Keratinocyte (primary cell): Measurements from ENCODE around the gene LRRC58. TPM values are rescaled to one million over a fixed set of nuclear protein-coding genes. Genes with fewer than 3 reads are reported as not detected.

Source experiments
- DNase-seq: peaks from one replicate; pipeline ENCODE4 v3.0.0-alpha.2; 2011; ENCODE audit warnings: low read depth, missing footprints, low spot score
- FAIRE-seq: peaks from 2 replicates; lab custom pipeline; 2011; peaks lifted over from hg19 to GRCh38; lab: Jason Lieb, UNC
- H2AFZ ChIP-seq: 2 replicates; pipeline ENCODE4 v1.6.0; 2012; ENCODE audit warnings: low read length, control low read depth, inconsistent platforms; ENCODE audit not compliant: control insufficient read depth
- H3K27ac ChIP-seq: 2 replicates; pipeline ENCODE4 v1.5.1; 2011; ENCODE audit warnings: low read length; ENCODE audit not compliant: control insufficient read depth, insufficient read depth
- H3K27me3 ChIP-seq: 3 replicates; pipeline ENCODE4 v1.6.0; 2011; ENCODE audit warnings: low read length; ENCODE audit not compliant: control insufficient read depth, insufficient read depth; ENCODE audit errors: extremely low read depth
- H3K36me3 ChIP-seq, 2 experiments: 2 replicates in 1 of 2; 3 replicates in 1 of 2; pipeline ENCODE4 v1.5.1; 2011; ENCODE audit warnings: low read length in 2 of 2, mild to moderate bottlenecking in 1 of 2; ENCODE audit not compliant: control insufficient read depth in 2 of 2, insufficient read depth in 2 of 2; ENCODE audit errors: extremely low read depth in 1 of 2
- H3K4me1 ChIP-seq: 3 replicates; pipeline ENCODE4 v1.5.1; 2011; ENCODE audit warnings: low read length; ENCODE audit not compliant: control insufficient read depth, insufficient read depth; ENCODE audit errors: extremely low read depth
- H3K4me2 ChIP-seq: 3 replicates; pipeline ENCODE4 v1.6.0; 2011; ENCODE audit warnings: low read depth, low read length; ENCODE audit not compliant: control insufficient read depth, insufficient read depth; ENCODE audit errors: extremely low read depth
- H3K4me3 ChIP-seq, 3 experiments: fragments of 200-600 bp in 1 of 3; sonication (generic) in 1 of 3; 2 replicates in 2 of 3; 3 replicates in 1 of 3; pipeline ENCODE4 v1.5.1; 2011 to 2016; ENCODE audit warnings: low read length in 3 of 3, mild to moderate bottlenecking in 3 of 3, control low read depth in 2 of 3, inconsistent platforms in 1 of 3, low read depth in 1 of 3, mixed read lengths in 1 of 3, mixed run types in 1 of 3, moderate library complexity in 1 of 3; ENCODE audit not compliant: control insufficient read depth in 2 of 3, insufficient read depth in 2 of 3; ENCODE audit errors: extremely low read depth in 1 of 3
- H3K79me2 ChIP-seq: 2 replicates; pipeline ENCODE4 v1.6.0; 2012; ENCODE audit warnings: low read length; ENCODE audit not compliant: control insufficient read depth, insufficient read depth
- H3K9ac ChIP-seq: 3 replicates; pipeline ENCODE4 v1.6.0; 2011; ENCODE audit warnings: low read length; ENCODE audit not compliant: control insufficient read depth, insufficient read depth; ENCODE audit errors: extremely low read depth
- H3K9me1 ChIP-seq: 3 replicates; pipeline ENCODE4 v1.6.0; 2011; ENCODE audit warnings: low read length; ENCODE audit not compliant: control insufficient read depth, insufficient read depth; ENCODE audit errors: extremely low read depth
- H3K9me3 ChIP-seq: 2 replicates; pipeline ENCODE4 v1.5.1; 2012; ENCODE audit warnings: low read depth, low read length; ENCODE audit not compliant: control insufficient read depth
- H4K20me1 ChIP-seq: 3 replicates; pipeline ENCODE4 v1.6.0; 2011; ENCODE audit warnings: low read length; ENCODE audit not compliant: control insufficient read depth, insufficient read depth; ENCODE audit errors: extremely low read depth
- EZH2 ChIP-seq: IDR thresholded peaks from one replicate; pipeline ENCODE4 v1.6.1; 2012; ENCODE audit warnings: inconsistent platforms, mild to moderate bottlenecking, low read length, moderate library complexity
- dilution Hi-C: fragments of 300-500 bp; cut with MboI; formaldehyde crosslinking; loops from one replicate; pipeline ENCODE4 v1.7.0; 2020; ENCODE audit warnings: low sequenced_read_pairs; ENCODE audit not compliant: extremely low pct_ligation_motif_present
- polyA plus RNA-seq, 5 experiments: library from polyadenylated mRNA; depleted of rRNA in 3 of 5; stranded (reverse) in 3 of 5; stranded (forward) in 1 of 5; unstranded in 1 of 5; fragments of >200 nt; gene quantifications; 1 replicate in 1 of 5; 2 replicates in 3 of 5; 3 replicates in 1 of 5; pipeline versions ENCODE4 v1.2.1 to v1.2.3, GENCODE V29; 2011 to 2012; ENCODE audit warnings: missing spikeins in 2 of 5, low read depth in 1 of 5, low replicate concordance in 1 of 5
- TF ChIP-seq, protein P1 (sequence below), 3 experiments: IDR thresholded peaks in 1 of 3; conservative IDR thresholded peaks in 1 of 3; optimal IDR thresholded peaks in 1 of 3; 2 replicates in 2 of 3; 3 replicates in 1 of 3; pipeline versions ENCODE3 to v1.5.1; 2011; ENCODE audit warnings: low read length in 3 of 3, mild to moderate bottlenecking in 3 of 3, moderate library complexity in 2 of 3, control low read depth in 1 of 3, inconsistent platforms in 1 of 3; ENCODE audit not compliant: insufficient read depth in 2 of 3; ENCODE audit errors: extremely low read depth in 1 of 3

The LRRC58 gene
- polyA plus RNA-seq, 1 donor (not counting 4 experiments of a cell fraction or from before 2014, with no cell fraction given), result 17.4 TPM

DNA sequence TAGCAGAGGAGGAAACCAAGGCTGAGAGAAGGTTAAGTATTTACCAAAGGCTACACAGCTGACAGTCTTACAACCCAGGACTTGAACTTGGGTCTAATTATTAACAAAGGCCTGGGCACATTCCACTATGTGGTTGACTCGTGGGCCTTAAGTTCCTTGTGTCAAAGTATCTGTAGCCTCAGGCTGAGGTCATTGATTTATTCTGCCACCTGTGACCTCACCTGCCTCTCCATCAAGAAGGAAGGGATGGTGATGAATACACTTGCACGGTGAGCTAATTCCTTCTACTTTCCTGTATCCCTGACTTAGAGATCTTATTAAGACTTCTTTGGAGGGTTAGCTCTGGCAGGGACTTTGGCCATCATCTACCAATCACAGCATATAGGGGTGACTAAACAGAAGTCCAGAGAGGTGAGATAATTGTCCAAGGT lies 19.9 kb upstream of the LRRC58 start:
- H3K36me3 ChIP-seq, result no peaks in the 10 kb centered on the region
- TF ChIP-seq EZH2, result no peak
- TF ChIP-seq, protein P1, sequence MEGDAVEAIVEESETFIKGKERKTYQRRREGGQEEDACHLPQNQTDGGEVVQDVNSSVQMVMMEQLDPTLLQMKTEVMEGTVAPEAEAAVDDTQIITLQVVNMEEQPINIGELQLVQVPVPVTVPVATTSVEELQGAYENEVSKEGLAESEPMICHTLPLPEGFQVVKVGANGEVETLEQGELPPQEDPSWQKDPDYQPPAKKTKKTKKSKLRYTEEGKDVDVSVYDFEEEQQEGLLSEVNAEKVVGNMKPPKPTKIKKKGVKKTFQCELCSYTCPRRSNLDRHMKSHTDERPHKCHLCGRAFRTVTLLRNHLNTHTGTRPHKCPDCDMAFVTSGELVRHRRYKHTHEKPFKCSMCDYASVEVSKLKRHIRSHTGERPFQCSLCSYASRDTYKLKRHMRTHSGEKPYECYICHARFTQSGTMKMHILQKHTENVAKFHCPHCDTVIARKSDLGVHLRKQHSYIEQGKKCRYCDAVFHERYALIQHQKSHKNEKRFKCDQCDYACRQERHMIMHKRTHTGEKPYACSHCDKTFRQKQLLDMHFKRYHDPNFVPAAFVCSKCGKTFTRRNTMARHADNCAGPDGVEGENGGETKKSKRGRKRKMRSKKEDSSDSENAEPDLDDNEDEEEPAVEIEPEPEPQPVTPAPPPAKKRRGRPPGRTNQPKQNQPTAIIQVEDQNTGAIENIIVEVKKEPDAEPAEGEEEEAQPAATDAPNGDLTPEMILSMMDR (optimal IDR thresholded peaks at IDR 0.05 in 1 of 3, IDR thresholded peaks at IDR 0.05 in 1 of 3, conservative IDR thresholded peaks at IDR 0.05 in 1 of 3; ENCODE audit: extremely low read depth in 1 of 3, insufficient read depth in 2 of 3, low read length in 3 of 3), result no peak
- DNase-seq (no peak), FAIRE-seq (no peak)
- H4K20me1 ChIP-seq, result no peaks in the 10 kb centered on the region
- no peaks in the 10 kb centered on the region for H3K4me1 ChIP-seq
- H3K27me3 ChIP-seq, result peaks cover 5% of the 10 kb centered on the region
- H2AFZ ChIP-seq, result no peak overlapping the region
- H3K79me2 ChIP-seq, result no peaks in the 10 kb centered on the region
- H3K4me2 ChIP-seq, result no peak overlapping the region
- H3K4me3 ChIP-seq, result no peak overlapping the region
- dilution Hi-C loops, result no loop called here
- H3K9ac ChIP-seq, result no peak overlapping the region
- no peak overlapping the region for H3K27ac ChIP-seq
- H3K9me1 ChIP-seq, result no peaks in the 10 kb centered on the region
- no peaks in the 10 kb centered on the region for H3K9me3 ChIP-seq

DNA sequence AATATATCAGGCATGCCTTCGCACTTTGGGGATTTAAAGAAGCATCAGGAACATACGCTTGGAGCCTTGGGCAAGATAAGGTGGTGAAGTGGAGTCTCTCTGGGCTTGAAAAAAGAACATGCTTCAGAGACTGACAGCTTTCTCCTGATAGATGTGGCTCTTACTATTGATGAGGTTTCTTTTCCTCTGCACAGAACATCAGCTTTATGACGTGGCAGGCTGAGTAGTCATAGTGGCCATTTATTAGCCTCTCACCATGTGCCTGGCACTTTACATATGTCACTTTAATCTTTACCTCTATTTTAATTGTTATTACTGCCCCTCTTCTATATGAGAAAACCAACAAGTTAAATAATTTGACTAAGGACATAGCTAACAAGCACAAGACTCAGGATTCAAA lies 19.0 kb upstream of the LRRC58 start:
- Histone ChIP-seq H3K36me3 (no peaks in the 10 kb centered on the region), H3K79me2 (no peaks in the 10 kb centered on the region), H3K4me3 (no peak overlapping the region), H3K4me2 (no peak overlapping the region), H2AFZ (no peak overlapping the region), H3K27ac (no peak overlapping the region), H4K20me1 (no peaks in the 10 kb centered on the region), H3K27me3 (peaks cover 5% of the 10 kb centered on the region), H3K9me1 (no peaks in the 10 kb centered on the region), H3K9ac (no peak overlapping the region), H3K9me3 (no peaks in the 10 kb centered on the region), H3K4me1 (no peaks in the 10 kb centered on the region)
- no peak for TF ChIP-seq EZH2
- TF ChIP-seq, protein P1 (optimal IDR thresholded peaks at IDR 0.05 in 1 of 3, IDR thresholded peaks at IDR 0.05 in 1 of 3, conservative IDR thresholded peaks at IDR 0.05 in 1 of 3; ENCODE audit: extremely low read depth in 1 of 3, insufficient read depth in 2 of 3, low read length in 3 of 3), result no peak
- DNase-seq, result no peak
- dilution Hi-C loops, result no loop called here
- FAIRE-seq, result no peak
